Astrocyte (in vitro differentiated cells and primary cell): ENCODE data around the gene RBX1. TPM values are rescaled to one million over a fixed set of nuclear protein-coding genes. Genes with fewer than 3 reads are reported as not detected.

ENCODE experiments used
- DNase-seq: peaks from one replicate; pipeline ENCODE4 v3.0.0-alpha.2; 2010; ENCODE audit warnings: low read depth
- FAIRE-seq: peaks from 2 replicates; lab custom pipeline; 2011; peaks lifted over from hg19 to GRCh38; lab: Jason Lieb, UNC
- H2AFZ ChIP-seq: 2 replicates; pipeline ENCODE4 v1.6.0; 2012; ENCODE audit warnings: low read depth, low read length, inconsistent platforms
- H3K27ac ChIP-seq: 2 replicates; pipeline ENCODE4 v1.5.1; 2011; ENCODE audit warnings: low read depth, low read length, inconsistent platforms
- H3K27me3 ChIP-seq: 2 replicates; pipeline ENCODE4 v1.6.0; 2011; ENCODE audit warnings: low read length, inconsistent platforms; ENCODE audit not compliant: insufficient read depth
- H3K36me3 ChIP-seq: 2 replicates; pipeline ENCODE4 v1.5.1; 2011; ENCODE audit warnings: low read length, inconsistent platforms; ENCODE audit not compliant: insufficient read depth
- H3K4me1 ChIP-seq: 2 replicates; pipeline ENCODE4 v1.5.1; 2011; ENCODE audit warnings: low read length, inconsistent platforms; ENCODE audit not compliant: insufficient read depth
- H3K4me2 ChIP-seq: 2 replicates; pipeline ENCODE4 v1.6.0; 2012; ENCODE audit warnings: low read length, inconsistent platforms
- H3K4me3 ChIP-seq: 2 replicates; pipeline ENCODE4 v1.5.1; 2011; ENCODE audit warnings: low read depth, mild to moderate bottlenecking, low read length, inconsistent platforms; ENCODE audit not compliant: insufficient read depth
- H3K79me2 ChIP-seq: 2 replicates; pipeline ENCODE4 v1.6.0; 2012; ENCODE audit warnings: mild to moderate bottlenecking, low read length, inconsistent platforms; ENCODE audit not compliant: insufficient read depth
- H3K9ac ChIP-seq: 2 replicates; pipeline ENCODE4 v1.6.0; 2012; ENCODE audit warnings: mild to moderate bottlenecking, low read length, inconsistent platforms
- H3K9me3 ChIP-seq: 2 replicates; pipeline ENCODE4 v1.5.1; 2012; ENCODE audit warnings: low read depth, mild to moderate bottlenecking, low read length, inconsistent platforms; ENCODE audit not compliant: insufficient read depth
- H4K20me1 ChIP-seq: 2 replicates; pipeline ENCODE4 v1.6.0; 2012; ENCODE audit warnings: low read length, inconsistent platforms; ENCODE audit not compliant: insufficient read depth
- H3K27ac Mint-ChIP-seq: one replicate; pipeline ENCODE4 v1.8.0; 2021; ENCODE audit warnings: mild to moderate bottlenecking, mixed read lengths; ENCODE audit not compliant: unreplicated experiment
- H3K27me3 Mint-ChIP-seq: one replicate; pipeline ENCODE4 v1.8.0; 2021; ENCODE audit warnings: low read depth, mixed read lengths; ENCODE audit not compliant: unreplicated experiment
- H3K36me3 Mint-ChIP-seq: one replicate; pipeline ENCODE4 v1.8.0; 2021; ENCODE audit warnings: low read depth, mixed read lengths; ENCODE audit not compliant: unreplicated experiment
- H3K4me1 Mint-ChIP-seq: one replicate; pipeline ENCODE4 v1.8.0; 2021; ENCODE audit warnings: low read depth, mixed read lengths; ENCODE audit not compliant: unreplicated experiment
- H3K4me3 Mint-ChIP-seq: one replicate; pipeline ENCODE4 v1.8.0; 2021; ENCODE audit warnings: mild to moderate bottlenecking, moderate library complexity, mixed read lengths; ENCODE audit not compliant: unreplicated experiment
- H3K9me3 Mint-ChIP-seq: one replicate; pipeline ENCODE4 v1.8.0; 2021; ENCODE audit warnings: mild to moderate bottlenecking, mixed read lengths; ENCODE audit not compliant: unreplicated experiment
- EZH2 ChIP-seq: IDR thresholded peaks from 2 replicates; pipeline ENCODE4 v1.6.1; 2012; ENCODE audit warnings: mild to moderate bottlenecking, low read length, inconsistent platforms; ENCODE audit not compliant: insufficient read depth
- total RNA-seq: library from RNA; stranded (reverse); gene quantifications from 2 replicates; pipeline ENCODE4 v1.2.1, GENCODE V29; 2021
- TF ChIP-seq, protein P1 (sequence below): IDR thresholded peaks from 2 replicates; pipeline ENCODE4 v1.5.1; 2011; ENCODE audit warnings: low read depth, mild to moderate bottlenecking, inconsistent platforms, low read length, moderate library complexity; ENCODE audit not compliant: insufficient read depth

The RBX1 gene
- total RNA-seq, 1 donor from 2014 or later, result 54.6 TPM

GRCh38 chr22:40965936-40966725 lies 15.0 kb downstream of the RBX1 start:
- no peaks in the 10 kb centered on the region for H3K4me1 Mint-ChIP-seq
- no peaks in the 10 kb centered on the region for H3K9me3 Mint-ChIP-seq
- TF ChIP-seq EZH2, result no peak
- TF ChIP-seq, protein P1, sequence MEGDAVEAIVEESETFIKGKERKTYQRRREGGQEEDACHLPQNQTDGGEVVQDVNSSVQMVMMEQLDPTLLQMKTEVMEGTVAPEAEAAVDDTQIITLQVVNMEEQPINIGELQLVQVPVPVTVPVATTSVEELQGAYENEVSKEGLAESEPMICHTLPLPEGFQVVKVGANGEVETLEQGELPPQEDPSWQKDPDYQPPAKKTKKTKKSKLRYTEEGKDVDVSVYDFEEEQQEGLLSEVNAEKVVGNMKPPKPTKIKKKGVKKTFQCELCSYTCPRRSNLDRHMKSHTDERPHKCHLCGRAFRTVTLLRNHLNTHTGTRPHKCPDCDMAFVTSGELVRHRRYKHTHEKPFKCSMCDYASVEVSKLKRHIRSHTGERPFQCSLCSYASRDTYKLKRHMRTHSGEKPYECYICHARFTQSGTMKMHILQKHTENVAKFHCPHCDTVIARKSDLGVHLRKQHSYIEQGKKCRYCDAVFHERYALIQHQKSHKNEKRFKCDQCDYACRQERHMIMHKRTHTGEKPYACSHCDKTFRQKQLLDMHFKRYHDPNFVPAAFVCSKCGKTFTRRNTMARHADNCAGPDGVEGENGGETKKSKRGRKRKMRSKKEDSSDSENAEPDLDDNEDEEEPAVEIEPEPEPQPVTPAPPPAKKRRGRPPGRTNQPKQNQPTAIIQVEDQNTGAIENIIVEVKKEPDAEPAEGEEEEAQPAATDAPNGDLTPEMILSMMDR, result no peak
- peaks cover 16% of the 10 kb centered on the region for H3K36me3 Mint-ChIP-seq
- Histone ChIP-seq H3K27me3 (no peaks in the 10 kb centered on the region), H3K27ac (no peak overlapping the region), H3K4me2 (no peak overlapping the region), H2AFZ (no peak overlapping the region), H4K20me1 (peaks cover 47% of the 10 kb centered on the region), H3K9me3 (no peaks in the 10 kb centered on the region), H3K4me3 (no peak overlapping the region), H3K36me3 (peaks cover 39% of the 10 kb centered on the region), H3K79me2 (peaks cover 45% of the 10 kb centered on the region), H3K9ac (no peak overlapping the region), H3K4me1 (no peaks in the 10 kb centered on the region)
- no peak for FAIRE-seq
- no peak overlapping the region for H3K4me3 Mint-ChIP-seq
- no peak overlapping the region for H3K27ac Mint-ChIP-seq
- no peaks in the 10 kb centered on the region for H3K27me3 Mint-ChIP-seq
- no peak for DNase-seq

DNA sequence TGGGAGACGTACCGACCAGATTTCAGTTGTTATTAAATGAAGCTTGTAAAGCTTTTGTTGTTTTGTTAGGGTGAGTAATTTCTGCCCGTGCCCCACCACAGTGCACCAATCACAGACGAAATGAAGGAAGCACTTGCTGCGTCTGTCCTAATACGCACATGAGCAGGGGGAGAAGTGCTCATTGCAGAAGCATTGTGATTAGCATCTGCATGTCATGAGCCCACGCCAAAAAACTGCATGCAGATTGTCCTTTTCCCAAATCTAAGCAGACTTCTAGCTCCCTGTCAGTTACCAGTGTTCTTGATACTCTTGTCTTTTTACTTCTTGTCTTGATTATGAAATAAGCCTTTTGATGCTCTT lies 15.5 kb downstream of the RBX1 start:
- Mint-ChIP-seq H3K27ac (no peak overlapping the region), H3K27me3 (no peaks in the 10 kb centered on the region), H3K4me3 (no peak overlapping the region), H3K36me3 (peaks cover 16% of the 10 kb centered on the region), H3K4me1 (no peaks in the 10 kb centered on the region), H3K9me3 (no peaks in the 10 kb centered on the region)
- Histone ChIP-seq H3K36me3 (peaks cover 39% of the 10 kb centered on the region), H3K9ac (no peak overlapping the region), H3K27me3 (no peaks in the 10 kb centered on the region), H4K20me1 (peaks cover 45% of the 10 kb centered on the region), H3K4me3 (no peak overlapping the region), H2AFZ (no peak overlapping the region), H3K79me2 (peaks cover 41% of the 10 kb centered on the region), H3K27ac (no peak overlapping the region), H3K9me3 (no peaks in the 10 kb centered on the region), H3K4me2 (no peak overlapping the region), H3K4me1 (no peaks in the 10 kb centered on the region)
- FAIRE-seq (no peak), DNase-seq (no peak)
- TF ChIP-seq, protein P1, result no peak
- no peak for TF ChIP-seq EZH2
